ENCODE results near the gene IL1RAPL1.

Gene IL1RAPL1

GRCh38 chrX:28802625-28803024 is 215.4 kb downstream of the IL1RAPL1 start:
- no peak for DNase-seq

- DNase-seq, result no peak
Observed at GRCh38 chrX:28835991-28836390, 248.7 kb downstream of the IL1RAPL1 start.

- DNase-seq, result no peak
Observed at GRCh38 chrX:28843817-28844216, 256.6 kb downstream of the IL1RAPL1 start.

GRCh38 chrX:28847423-28847822 is 260.2 kb downstream of the IL1RAPL1 start:
- no peak for DNase-seq

GRCh38 chrX:28848707-28849106 is 261.5 kb downstream of the IL1RAPL1 start:
- no peak for DNase-seq

GRCh38 chrX:28850955-28851354 is 263.7 kb downstream of the IL1RAPL1 start:
- DNase-seq, result no peak

- DNase-seq, result no peak
Observed at GRCh38 chrX:28851871-28852270, 264.6 kb downstream of the IL1RAPL1 start.

GRCh38 chrX:28854637-28855036 is 267.4 kb downstream of the IL1RAPL1 start:
- DNase-seq, result no peak

- no peak for DNase-seq
Observed at GRCh38 chrX:28876408-28876807, 289.2 kb downstream of the IL1RAPL1 start.

- no peak for DNase-seq
Observed at GRCh38 chrX:28876901-28877300, 289.7 kb downstream of the IL1RAPL1 start.

GRCh38 chrX:28880136-28880535 is 292.9 kb downstream of the IL1RAPL1 start:
- no peak for DNase-seq

GRCh38 chrX:28884823-28885222 is 297.6 kb downstream of the IL1RAPL1 start:
- no peak for DNase-seq

GRCh38 chrX:28888416-28888815 is 301.2 kb downstream of the IL1RAPL1 start:
- no peak for DNase-seq

GRCh38 chrX:28889591-28890090 is 302.4 kb downstream of the IL1RAPL1 start:
- DNase-seq, result no peak

- no peak for DNase-seq
Observed at GRCh38 chrX:28901637-28902036, 314.4 kb downstream of the IL1RAPL1 start.

- DNase-seq, result no peak
Observed at GRCh38 chrX:28910487-28910886, 323.2 kb downstream of the IL1RAPL1 start.

GRCh38 chrX:28920153-28920943 is 333.1 kb downstream of the IL1RAPL1 start:
- DNase-seq, result peak; percentile 15

GRCh38 chrX:28922106-28922505 is 334.9 kb downstream of the IL1RAPL1 start:
- no peak for DNase-seq

GRCh38 chrX:28946846-28947245 is 359.6 kb downstream of the IL1RAPL1 start:
- no peak for DNase-seq

GRCh38 chrX:28960063-28960462 is 372.8 kb downstream of the IL1RAPL1 start:
- DNase-seq, result no peak

- DNase-seq, result no peak
Observed at GRCh38 chrX:28966331-28966730, 379.1 kb downstream of the IL1RAPL1 start.

- no peak for DNase-seq
Observed at GRCh38 chrX:28969126-28969525, 381.9 kb downstream of the IL1RAPL1 start.

GRCh38 chrX:28979877-28980276 is 392.6 kb downstream of the IL1RAPL1 start:
- DNase-seq, result no peak

GRCh38 chrX:28981952-28982351 is 394.7 kb downstream of the IL1RAPL1 start:
- no peak for DNase-seq

GRCh38 chrX:28988246-28988645 is 401.0 kb downstream of the IL1RAPL1 start:
- peak; percentile 3 for DNase-seq
